Ureter (tissue), 1 donor: ENCODE measurements around the gene IGF1. TPM values are rescaled to one million over a fixed set of nuclear protein-coding genes. Genes with fewer than 3 reads are reported as not detected.
"Not testable (repeated sequence)": the region's sequence is repeated elsewhere in the genome, so short reads cannot be mapped to it uniquely, and the experiment has no call there.

Source experiments
- DNase-seq: peaks from one replicate; pipeline ENCODE4 v3.0.0-alpha.2; 2020; ENCODE audit warnings: low spot score
- total RNA-seq: library from RNA; stranded (reverse); gene quantifications from one replicate; pipeline ENCODE4 v1.2.4, GENCODE V29; 2023
- donor health status: DM: yes; HTN: yes; CAD: no.

IGF1 gene
- total RNA-seq, 1 donor from 2014 or later: 9.2 TPM

DNA sequence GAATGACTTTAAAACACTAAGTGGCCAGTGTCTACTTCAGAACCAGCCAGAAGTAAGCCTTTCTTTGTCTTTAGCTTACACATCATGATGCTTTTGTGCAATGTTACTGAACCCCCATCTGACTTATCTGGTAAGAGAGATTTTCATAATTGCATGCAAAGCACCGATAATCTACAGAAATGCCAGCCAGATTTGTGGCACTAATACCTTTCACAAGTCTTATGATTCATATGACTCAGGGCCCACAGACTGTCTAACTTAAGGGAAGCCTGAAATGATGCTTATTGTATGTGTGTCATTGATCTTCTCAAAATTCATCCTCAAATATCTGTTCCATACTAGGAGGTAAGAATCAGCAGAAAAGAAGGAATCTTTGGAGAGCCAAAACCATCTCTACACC, 18.0 kb downstream of the IGF1 start:
- DNase-seq: no peak

DNA sequence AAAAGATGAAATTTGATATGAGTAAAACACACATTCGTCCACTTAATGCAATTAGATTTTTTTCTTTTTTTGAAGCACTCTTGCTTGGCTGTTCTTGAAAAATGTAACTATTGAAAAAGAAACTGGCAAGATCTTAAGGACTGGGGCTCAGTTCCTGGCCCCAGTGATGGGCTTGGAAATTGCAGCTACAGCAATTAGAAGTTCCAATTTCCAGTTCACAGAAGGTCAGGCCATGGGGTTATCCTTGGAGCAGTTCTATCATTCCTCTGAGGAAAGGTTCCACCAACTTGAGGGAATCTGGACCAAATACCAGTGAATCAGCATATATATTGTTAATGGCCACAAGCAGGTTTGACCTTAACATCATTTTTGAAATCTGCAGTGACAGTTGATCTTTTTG, 18.9 kb downstream of the IGF1 start:
- no peak for DNase-seq

DNA sequence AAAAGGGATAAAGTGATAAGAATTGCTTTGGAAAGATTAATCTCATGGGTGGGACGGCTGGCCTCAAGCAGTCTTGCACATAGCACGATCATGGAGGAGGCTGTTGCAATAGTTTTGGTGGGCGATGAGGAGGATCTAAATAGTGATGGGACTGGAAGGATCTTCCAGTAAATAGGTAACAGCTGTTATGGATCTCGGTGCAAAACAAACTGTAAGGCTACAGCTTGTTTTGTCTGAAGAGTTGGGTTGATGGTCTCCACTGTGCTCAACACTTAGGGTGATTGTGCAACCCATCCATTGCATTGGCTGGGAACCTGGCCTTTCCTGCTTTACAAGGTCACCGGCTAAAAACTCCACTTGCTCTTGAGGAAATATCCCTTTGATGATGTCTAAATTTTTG, 21.0 kb downstream of the IGF1 start:
- DNase-seq: no peak

DNA sequence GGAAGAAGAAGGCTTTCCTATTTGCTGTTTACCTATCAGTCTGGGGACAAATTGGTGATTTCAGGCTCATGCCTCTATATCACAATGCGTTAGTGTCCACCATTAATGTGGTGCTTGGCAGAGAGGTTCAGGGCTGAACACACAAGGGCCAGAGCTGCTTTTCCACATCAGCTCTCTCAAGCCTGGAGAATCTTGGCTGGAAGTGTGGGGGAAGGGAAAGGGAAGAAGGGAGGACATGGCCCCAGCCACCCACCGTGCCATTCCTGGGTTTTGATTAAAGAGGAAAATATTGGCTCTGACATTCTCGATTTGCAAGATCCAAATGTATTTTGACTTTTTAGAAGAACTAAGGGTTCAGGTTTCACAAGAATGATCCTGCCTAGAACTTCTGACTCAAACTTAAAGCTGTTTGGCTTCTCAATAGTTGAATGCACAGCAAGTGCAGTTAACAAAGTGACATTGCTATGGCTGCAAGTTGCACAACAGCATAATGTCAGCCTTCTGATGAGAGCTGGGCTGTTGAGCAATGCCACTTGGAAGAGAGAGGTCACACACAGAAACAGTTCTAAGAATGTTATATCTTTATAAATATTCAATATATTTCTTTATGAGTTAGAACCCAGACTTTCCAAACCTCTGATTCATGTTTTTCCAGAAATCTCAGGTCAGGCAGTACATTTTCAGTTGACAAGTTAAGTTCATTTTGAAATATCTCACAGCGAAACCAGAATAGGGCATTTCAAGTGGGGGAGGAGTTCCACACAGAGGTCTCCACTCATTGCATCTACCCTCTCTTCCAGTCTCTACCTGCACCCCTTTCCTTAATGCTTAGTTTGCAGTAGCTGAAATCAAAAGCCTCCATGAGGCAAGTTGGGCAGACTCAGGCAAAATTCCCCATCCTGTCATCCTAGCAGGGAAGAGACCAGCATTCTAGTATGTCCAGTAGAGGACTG, 25.3 kb downstream of the IGF1 start:
- DNase-seq: no peak

DNA sequence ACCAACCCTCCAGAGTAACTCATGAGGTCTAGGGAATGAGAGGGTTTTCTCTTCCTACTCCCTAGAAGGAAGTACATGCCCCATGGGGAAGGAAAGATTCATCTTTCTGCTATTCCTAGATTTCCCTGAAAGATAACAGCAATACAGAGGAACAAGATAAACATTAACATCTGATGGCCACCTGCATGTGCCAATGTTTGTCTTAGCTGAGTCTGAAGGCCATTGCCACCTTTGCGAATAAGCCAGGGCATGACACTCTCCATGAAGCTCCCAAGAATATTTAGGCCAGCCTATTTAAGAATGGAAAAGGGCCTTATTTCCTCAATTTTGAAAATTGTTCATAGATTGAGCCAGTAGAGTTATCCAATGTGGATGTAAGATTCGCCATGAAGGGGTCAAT, 26.0 kb downstream of the IGF1 start:
- DNase-seq: no peak

DNA sequence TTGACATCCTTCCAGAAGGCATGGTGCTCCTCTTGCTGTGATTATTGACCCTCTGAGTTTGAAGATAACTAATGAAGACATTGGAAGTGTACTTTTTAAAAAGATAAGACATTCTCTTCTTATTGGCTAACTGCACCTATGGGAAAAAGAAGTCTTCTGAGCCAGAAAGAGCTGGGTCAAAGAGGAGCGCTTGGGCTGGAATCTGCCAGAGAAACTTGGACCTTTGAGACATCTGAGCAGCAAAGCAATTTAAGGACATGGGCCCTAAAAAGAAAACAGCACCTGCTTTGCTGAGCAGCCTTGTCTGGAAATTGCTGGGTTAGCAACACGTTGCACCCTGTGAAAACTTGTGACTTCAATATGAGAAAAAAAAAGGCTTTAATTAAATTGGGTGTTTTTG, 27.8 kb downstream of the IGF1 start:
- no peak for DNase-seq

DNA sequence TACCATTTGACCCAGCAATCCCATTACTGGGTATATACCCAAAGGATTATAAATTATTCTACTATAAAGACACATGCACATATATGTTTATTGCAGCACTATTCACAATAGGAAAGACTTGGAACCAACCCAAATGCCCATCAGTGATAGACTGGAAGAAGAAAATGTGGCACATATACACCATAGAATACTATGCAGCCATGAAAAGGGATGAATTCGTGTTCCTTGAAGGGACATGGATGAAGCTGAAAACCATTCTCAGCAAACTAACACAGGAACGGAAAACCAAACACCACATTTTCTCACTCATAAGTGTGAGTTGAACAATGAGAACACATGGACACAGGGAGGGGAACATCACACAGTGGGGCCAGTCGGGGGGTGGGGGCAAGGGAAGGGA, 31.3 kb downstream of the IGF1 start:
- DNase-seq: not testable (repeated sequence)

DNA sequence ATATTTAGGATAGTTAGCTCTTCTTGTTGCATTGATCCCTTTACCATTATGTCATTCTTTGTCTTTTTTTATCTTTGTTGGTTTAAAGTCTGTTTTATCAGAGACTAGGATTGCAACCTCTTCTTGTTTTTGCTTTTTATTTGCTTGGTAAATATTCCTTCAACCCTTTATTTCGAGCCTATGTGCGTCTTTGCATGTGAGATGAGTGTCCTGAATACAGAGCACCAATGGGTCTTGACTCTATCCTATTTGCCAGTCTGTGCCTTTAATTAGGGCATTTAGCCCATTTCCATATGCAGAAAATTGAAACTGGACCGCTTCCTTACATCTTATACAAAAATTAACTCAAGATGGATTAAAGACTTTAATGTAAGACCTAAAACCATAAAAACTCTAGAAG, 32.9 kb downstream of the IGF1 start:
- DNase-seq: not testable (repeated sequence)

DNA sequence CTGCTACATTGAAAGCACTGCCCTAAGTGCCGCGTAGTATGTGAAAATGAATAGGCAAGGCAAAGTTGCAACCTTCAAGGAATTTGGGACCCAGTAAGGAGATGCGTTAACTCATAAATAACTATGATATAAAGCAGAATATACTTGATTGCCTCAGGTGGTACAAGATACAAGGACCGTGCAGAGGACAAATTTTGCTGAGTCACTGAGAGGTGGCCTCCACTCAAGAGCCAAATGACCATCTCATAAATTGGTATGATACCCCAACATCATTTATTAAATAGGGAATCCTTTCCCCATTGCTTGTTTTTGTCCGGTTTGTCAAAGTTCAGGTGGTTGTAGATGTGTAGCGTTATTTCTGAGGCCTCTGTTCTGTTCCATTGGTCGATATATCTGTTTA, 35.7 kb downstream of the IGF1 start:
- DNase-seq: no peak

DNA sequence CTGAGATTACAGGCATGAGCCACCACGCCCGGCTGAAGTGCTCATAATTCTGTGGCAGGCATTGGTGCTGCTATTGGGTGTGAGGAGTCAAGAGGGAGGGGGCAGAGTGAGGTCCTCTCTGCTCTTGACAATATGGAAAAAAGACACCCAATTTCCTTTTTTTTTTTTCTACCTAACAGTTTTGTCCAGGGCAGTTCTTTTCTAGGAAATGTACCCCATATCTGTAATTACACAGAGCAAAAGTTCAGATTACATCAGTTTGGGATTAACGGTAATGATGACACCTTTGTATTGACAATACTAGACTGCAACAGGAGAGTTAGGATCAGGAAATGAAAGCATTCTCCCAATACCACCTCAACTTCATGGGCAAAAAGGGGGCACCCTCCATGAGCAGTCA, 36.3 kb downstream of the IGF1 start:
- no peak for DNase-seq

DNA sequence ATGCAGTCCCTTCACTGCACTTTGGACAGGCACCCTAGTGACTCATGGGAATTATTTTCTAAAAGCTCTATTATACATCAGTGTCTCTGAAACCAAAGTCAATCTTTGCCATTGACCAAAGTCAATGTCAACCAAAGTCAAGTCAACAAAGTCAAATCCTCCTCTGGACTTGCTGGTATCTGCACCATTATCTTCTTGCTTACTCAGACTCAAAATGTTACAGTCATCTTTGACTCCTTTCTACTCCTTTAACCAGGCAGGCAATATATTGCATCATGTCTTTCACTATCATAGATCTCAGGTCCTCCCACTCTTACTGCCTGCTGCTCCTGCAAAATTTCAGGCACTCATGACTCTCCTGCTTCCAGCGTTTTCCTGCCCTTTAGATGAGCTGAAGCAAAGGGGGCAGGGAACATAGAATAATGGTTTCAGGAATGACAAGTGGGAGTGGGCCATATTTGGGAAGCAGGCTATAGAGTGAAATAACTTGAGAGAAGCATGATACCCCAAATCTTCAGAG, 39.2 kb downstream of the IGF1 start:
- DNase-seq: no peak

DNA sequence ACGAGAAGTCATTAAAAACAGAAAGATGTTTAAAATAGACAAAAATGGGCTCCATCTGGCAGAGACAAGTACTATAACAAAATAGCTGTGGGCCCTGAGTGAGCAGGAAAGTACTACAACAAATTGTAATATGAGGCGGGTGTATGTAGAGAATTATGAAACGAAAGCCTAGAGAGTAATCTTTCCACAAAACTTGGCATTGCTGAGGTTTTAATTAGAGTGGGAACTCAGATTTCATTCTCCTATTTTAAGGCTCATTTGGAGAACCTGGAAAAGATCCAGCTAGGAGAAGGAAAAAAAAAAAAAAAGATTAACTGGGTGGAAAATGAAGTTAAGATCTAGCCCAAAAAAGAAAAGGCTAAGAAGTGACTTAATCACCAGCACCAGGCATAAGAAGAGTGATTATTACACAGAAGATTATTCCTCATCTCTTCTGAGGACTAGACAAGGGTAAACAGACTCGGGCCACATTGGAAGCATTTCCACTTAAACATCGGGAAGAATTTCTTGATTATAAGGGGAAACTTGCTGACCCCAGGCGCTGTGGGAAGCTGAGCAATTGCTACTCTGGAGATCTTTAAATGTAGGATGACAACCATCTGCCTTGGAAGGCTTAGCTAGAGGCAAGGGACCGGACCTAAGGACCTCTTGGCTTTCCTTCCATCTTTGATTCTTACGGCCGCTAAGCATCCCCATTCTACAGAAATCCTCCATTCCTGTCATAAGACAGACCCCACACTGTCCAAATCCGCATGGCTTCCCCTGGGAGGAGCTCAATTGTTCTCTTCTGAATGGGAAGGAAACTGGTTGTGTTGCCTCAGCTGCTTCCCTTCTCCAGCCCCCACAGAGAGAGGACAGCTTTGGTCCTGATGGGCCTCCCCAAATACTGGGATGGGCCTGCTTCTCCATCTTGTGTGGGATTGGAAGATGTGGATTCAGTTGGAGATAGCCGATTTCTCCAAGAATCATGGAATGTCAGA, 40.6 kb downstream of the IGF1 start:
- DNase-seq: no peak

DNA sequence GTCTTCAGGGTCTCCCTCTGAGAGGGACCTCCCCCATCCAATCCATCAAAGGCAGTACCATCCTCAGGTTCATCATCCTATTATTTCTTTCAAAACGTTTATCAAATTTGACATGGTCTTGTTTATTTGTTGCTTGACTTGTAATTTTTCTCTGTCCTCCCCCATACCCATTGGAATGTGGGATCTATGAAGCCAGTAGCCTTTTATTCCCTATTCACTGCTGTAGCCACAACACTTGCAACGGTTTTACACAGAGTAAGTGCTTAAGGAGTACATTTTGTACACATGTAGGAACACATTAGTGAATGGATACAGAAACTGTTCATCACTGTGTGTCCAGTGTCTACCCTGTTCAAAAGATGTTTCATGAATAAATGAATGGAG, 41.5 kb downstream of the IGF1 start:
- DNase-seq: no peak

DNA sequence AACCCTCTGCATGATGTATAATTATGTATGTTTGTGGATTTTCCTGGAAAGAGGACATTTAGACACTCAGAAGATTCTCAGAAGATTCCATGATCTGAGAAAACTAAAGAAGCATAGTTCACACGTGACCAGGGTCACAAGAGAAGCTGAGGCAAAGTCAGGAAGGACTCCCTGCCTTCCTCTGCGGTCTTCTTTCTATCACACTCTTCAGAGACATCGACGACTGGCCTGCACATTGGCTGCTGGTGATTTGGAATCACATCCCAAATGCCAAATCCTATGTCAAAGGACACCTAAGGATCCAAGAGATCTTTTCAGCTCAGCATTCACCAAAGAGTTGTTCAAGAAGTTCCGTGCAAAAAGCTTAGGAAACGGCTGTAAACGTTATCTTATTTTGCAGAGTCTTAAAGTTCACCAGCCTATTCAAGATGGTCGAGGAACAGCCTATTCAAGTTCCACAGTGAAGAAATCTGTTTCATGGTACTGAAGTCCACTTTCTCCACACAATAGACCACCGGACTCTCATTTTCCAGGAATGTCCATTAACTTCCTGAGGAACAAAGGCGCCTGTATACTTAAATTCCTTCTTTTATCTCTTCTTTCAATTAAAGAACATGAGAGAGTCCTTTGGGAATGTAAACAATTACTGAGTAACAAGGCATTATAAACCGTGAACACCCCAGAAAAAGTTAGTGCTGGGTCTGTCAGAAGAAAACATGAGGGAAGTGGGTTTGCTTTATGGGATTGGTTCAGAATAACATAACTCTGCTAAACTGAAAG, 42.1 kb downstream of the IGF1 start:
- no peak for DNase-seq

DNA sequence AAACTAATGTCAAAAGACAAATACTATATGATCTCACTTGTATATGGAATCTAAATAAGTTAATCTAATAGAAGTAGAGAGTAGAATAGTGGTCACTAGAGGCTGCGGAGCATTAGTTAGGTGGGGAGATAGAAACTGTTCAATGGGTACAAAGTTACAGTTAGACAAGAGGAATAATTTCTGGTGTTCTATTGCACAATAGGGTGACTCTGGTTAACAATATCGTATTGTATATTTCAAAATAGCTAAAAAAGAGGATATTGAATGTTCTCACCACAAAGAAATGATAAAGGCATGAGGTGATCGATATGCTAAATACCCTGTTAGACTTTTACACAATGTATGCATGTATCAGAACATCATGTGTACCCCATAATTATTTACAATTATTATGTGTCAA, 42.9 kb downstream of the IGF1 start:
- DNase-seq: no peak

DNA sequence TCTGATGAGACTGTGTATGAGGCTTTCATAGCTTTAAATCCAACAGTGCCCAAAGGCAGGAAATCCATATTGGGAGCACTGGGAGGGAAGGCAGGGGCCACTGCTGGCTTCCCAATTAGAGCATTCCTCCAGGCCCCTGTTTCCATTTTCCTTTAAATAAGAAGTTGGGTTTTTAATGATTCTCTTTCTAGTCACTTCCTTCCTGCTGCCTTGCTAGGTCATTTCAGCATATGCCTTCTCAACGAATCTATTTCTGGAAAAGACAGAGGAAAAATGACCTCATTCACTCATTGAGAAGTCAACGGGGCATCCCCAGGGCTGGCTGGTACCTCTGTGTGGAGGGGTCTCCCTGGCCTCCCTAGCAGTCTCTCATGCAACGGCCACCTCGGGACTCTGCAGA, 43.5 kb downstream of the IGF1 start:
- no peak for DNase-seq

DNA sequence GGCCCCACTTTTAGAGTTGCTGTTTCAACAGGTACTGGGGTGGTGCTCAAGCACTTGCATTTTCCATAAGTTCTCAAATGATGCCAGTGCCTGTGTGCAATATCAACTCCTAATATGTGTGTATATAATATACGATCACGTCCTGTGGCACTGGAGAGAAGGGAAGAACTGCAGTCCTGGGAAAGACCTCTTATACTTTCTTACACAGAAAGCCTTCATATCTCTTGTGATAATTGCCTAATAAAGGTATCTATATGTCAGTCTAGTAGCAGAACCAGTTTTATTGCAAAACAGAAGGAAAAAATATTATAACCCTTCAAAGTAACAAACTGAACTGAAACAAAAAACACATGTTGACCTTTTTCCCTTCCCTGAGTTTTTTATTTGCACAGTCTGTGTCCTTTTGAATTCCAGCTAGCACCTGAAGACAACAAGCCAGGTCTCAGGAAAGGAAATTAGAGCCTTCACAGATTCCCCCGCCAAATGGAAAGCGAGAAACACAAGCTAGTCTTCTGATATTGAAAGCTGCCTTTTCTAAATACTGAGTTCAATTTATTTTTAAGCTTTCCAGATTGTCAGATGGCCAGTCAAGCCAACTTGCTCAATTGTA, 44.4 kb downstream of the IGF1 start:
- no peak for DNase-seq

DNA sequence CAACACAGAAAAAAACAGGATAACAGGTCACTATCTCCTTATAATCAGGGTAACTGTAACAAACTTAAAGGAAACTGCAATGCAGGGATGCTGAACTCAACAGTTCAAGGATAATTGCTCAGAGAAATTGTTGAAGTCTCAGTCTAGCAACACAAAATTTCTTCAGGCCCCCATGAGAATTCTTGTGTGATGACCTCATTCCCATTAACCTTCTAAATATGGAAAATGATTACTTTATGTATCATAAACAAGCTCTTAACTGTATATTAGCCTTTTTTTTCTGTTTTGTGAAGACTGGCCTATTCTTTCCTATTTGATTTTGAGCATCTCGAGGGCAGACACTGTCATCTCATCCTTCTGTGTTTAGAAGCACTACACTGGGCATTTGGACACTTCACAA, 47.1 kb downstream of the IGF1 start:
- DNase-seq: no peak

DNA sequence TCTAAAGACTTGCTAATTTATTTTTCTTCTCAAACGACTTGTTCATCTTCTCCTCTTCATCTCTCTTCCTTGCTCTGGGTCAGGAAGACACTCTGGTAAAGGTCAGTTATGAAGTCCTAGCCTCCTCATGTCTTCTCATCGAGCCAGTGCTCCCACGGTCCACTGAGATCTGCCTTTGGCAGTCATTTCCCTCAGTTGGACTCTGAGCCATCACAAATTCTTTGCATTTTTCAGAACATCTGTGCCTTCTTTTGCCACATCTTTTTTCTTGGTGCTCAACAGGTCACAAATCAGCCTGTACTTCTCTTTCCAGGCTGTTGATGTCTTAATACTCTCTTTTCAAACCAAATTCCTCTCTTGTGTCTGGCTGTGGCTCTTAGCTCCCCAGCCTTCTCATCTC, 49.7 kb downstream of the IGF1 start:
- no peak for DNase-seq

DNA sequence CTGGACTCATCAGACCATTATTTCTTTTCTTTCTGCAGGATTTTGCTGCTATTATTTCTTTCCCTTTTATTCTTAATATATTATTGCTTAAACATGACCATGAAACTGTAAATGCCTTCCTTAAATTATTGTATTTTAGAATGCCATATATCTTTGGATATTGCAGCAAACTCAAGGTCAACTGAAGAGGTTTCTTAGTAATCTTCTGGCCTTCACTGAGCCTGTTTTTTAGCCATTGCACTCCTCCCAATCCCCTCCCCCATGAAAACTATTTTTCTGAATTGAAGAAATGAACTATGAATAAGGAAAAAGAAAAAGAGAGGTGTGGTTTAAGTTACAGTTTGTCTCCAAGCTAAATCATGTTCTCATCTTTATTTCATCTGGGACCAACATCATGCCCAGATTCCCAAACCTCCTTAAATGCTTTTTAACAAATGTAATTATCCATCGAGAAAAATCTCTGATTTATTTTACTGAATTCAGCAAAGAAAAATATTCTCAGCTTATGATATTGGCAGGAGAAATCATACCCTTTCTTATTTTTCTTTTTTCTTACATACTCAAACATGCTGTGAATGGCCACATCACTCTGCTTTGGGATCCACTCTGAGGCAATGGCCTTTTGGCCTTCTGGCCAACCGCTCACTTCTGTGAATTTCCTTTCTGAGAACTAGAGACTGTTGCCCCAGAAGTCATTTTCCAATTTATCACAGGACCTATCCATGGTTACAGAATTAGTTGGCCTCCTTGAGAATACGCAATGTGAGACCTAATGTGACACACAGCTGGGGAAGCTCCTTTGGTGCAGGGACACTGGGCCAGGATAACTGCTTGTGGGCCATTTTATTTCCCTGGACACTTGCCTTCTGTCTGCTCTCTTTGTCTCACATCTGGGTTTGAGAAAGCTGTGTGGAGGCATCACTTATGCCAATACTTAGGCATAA, 50.9 kb downstream of the IGF1 start:
- DNase-seq: no peak
